ENCODE results near the gene LIPE.

The LIPE gene

GRCh38 chr19:42445948-42446347 is 18.8 kb upstream of the LIPE start:
- H3K4me1 ChIP-seq (ENCODE audit: control insufficient read depth in 5 of 5, insufficient read depth in 5 of 5, low read length in 5 of 5) = peaks cover 0 to 26% (median 19%) of the 10 kb centered on the region in 5 donors
- H3K36me3 ChIP-seq (ENCODE audit: control insufficient read depth in 5 of 5, insufficient read depth in 5 of 5, low read length in 5 of 5) = no peaks in the 10 kb centered on the region
- no peak overlapping the region for H3K27ac ChIP-seq (ENCODE audit: low read depth, low read length)
- H3K9me3 ChIP-seq (ENCODE audit: control insufficient read depth in 5 of 5, low read length in 5 of 5) = no peaks in the 10 kb centered on the region
- H3K9ac ChIP-seq (ENCODE audit: low read length in 5 of 5) = no peak overlapping the region
- no peaks in the 10 kb centered on the region for H3K27me3 ChIP-seq (ENCODE audit: control insufficient read depth in 5 of 5, insufficient read depth in 4 of 5, low read length in 5 of 5)
- no peak overlapping the region for H3K4me3 ChIP-seq (ENCODE audit: low read depth in 1 of 5, low read length in 5 of 5)

DNA sequence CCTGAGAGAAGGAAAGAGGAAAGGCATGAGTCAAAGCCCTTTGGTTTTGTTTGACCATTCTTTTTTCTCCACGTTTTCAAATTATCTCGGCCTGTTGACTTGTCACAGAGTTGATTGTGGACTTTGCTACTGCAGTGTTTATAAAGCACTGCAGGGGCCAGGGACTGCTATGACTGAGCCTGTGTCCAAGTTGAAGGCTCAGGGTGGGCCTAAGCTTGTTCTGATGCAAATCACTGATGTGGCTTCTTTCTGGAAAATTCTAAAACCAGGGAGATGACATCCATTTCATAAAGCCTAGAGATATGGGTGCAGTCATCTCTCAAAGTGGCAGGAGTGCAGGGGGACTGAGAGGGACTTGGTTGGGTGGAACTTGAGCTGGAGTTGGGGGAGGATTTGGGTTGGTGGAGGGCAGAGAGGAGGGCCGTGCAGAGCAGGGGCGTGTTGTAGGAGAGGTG is 16.8 kb upstream of the LIPE start:
- peaks cover 0 to 17% (median 14%) of the 10 kb centered on the region in 5 donors for H3K4me1 ChIP-seq (ENCODE audit: control insufficient read depth in 5 of 5, insufficient read depth in 5 of 5, low read length in 5 of 5)
- H3K9ac ChIP-seq (ENCODE audit: low read length in 5 of 5) = no peak overlapping the region
- H3K4me3 ChIP-seq (ENCODE audit: low read depth in 1 of 5, low read length in 5 of 5) = no peak overlapping the region
- H3K27ac ChIP-seq (ENCODE audit: low read depth, low read length) = no peak overlapping the region
- no peaks in the 10 kb centered on the region for H3K27me3 ChIP-seq (ENCODE audit: control insufficient read depth in 5 of 5, insufficient read depth in 4 of 5, low read length in 5 of 5)
- no peaks in the 10 kb centered on the region for H3K9me3 ChIP-seq (ENCODE audit: control insufficient read depth in 5 of 5, low read length in 5 of 5)
- H3K36me3 ChIP-seq (ENCODE audit: control insufficient read depth in 5 of 5, insufficient read depth in 5 of 5, low read length in 5 of 5) = no peaks in the 10 kb centered on the region

- H3K4me3 ChIP-seq (ENCODE audit: low read depth in 1 of 5, low read length in 5 of 5) = no peak within 1 kb of the TSS
- no peaks in the 10 kb centered on the region for H3K27me3 ChIP-seq (ENCODE audit: control insufficient read depth in 5 of 5, insufficient read depth in 4 of 5, low read length in 5 of 5)
- H3K36me3 ChIP-seq (ENCODE audit: control insufficient read depth in 5 of 5, insufficient read depth in 5 of 5, low read length in 5 of 5) = no peaks in the 10 kb centered on the region
- H3K4me1 ChIP-seq (ENCODE audit: control insufficient read depth in 5 of 5, insufficient read depth in 5 of 5, low read length in 5 of 5) = peaks cover 0 to 24% (median 21%) of the 10 kb centered on the region in 5 donors
- no peaks in the 10 kb centered on the region for H3K9me3 ChIP-seq (ENCODE audit: control insufficient read depth in 5 of 5, low read length in 5 of 5)
- H3K27ac ChIP-seq (ENCODE audit: low read depth, low read length) = no peak within 1 kb of the TSS
- no peak within 1 kb of the TSS for H3K9ac ChIP-seq (ENCODE audit: low read length in 5 of 5)
Observed at GRCh38 chr19:42442833-42443232, 15.6 kb upstream of the LIPE start, which contains the start of gene CXCL17. TSS of gene CXCL17 (minus strand) at chr19:42442946. CDS start at chr19:42442832, 114 bp downstream.

GRCh38 chr19:42441049-42441445 is 13.9 kb upstream of the LIPE start:
- no peaks in the 10 kb centered on the region for H3K36me3 ChIP-seq (ENCODE audit: control insufficient read depth in 5 of 5, insufficient read depth in 5 of 5, low read length in 5 of 5)
- H3K9me3 ChIP-seq (ENCODE audit: control insufficient read depth in 5 of 5, low read length in 5 of 5) = no peaks in the 10 kb centered on the region
- H3K9ac ChIP-seq (ENCODE audit: low read length in 5 of 5) = no peak overlapping the region
- no peak overlapping the region for H3K4me3 ChIP-seq (ENCODE audit: low read depth in 1 of 5, low read length in 5 of 5)
- no peaks in the 10 kb centered on the region for H3K27me3 ChIP-seq (ENCODE audit: control insufficient read depth in 5 of 5, insufficient read depth in 4 of 5, low read length in 5 of 5)
- H3K27ac ChIP-seq (ENCODE audit: low read depth, low read length) = no peak overlapping the region
- H3K4me1 ChIP-seq (ENCODE audit: control insufficient read depth in 5 of 5, insufficient read depth in 5 of 5, low read length in 5 of 5) = peaks cover 0 to 42% (median 37%) of the 10 kb centered on the region in 5 donors

DNA sequence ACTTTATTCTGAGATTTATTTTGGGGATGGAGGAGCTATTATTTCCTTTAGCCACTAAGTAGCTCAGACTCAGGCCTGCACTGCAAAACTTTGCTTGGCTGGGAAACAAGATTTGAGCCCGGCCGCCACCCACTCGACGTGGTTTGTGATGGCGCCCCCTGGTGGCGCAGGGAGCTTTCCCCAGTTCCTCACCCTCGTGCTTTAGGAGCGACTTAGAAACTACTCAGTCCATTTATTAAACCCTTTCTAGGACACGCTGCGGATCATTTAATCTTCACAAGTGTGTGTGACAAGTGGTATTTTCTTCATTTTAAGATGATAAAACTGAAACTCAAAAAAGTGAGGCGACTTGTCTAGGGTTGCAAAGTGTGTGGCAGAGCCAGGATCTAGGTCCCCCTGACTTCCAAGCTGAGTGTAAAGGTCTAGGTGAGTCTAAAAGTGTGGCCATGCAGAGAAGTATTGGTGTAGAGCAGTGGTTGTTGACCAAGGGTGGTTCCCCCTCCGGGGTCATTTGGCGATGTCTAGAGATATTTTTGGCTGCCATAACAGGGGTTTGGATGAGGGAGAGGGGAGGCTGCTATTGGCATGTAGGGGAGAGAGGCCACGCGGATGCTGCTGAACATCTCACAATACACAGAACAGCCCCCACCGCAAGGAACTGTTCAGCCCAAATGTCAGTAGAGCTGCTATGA is 13.3 kb upstream of the LIPE start:
- H3K9me3 ChIP-seq (ENCODE audit: control insufficient read depth in 5 of 5, low read length in 5 of 5) = no peaks in the 10 kb centered on the region
- no peaks in the 10 kb centered on the region for H3K27me3 ChIP-seq (ENCODE audit: control insufficient read depth in 5 of 5, insufficient read depth in 4 of 5, low read length in 5 of 5)
- no peak overlapping the region for H3K27ac ChIP-seq (ENCODE audit: low read depth, low read length)
- H3K4me1 ChIP-seq (ENCODE audit: control insufficient read depth in 5 of 5, insufficient read depth in 5 of 5, low read length in 5 of 5) = peaks cover 0 to 47% (median 42%) of the 10 kb centered on the region in 5 donors
- no peak overlapping the region for H3K9ac ChIP-seq (ENCODE audit: low read length in 5 of 5)
- H3K4me3 ChIP-seq (ENCODE audit: low read depth in 1 of 5, low read length in 5 of 5) = peak overlapping the region in 1 of 5 donors; percentile 11
- H3K36me3 ChIP-seq (ENCODE audit: control insufficient read depth in 5 of 5, insufficient read depth in 5 of 5, low read length in 5 of 5) = no peaks in the 10 kb centered on the region

DNA sequence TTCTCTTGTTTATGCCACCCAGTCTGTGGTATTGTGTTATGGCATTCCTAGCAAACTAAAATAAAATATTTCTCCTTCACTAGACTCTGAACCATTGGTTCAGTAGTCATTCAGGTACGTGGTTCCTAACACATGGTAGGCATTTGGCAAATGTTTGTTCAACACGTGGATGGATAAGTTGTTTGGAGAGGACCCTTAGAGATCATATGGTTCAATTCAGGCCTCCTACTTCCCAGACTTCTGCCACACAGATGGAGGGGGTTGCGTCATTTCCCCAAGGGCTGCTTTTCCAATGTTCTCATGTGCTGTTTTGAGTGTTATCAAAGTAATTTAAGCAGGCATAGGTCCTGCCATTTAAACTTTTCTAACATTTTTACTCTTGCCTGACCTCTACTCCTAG is 8.8 kb upstream of the LIPE start:
- Histone ChIP-seq H3K9me3 (ENCODE audit: control insufficient read depth in 5 of 5, low read length in 5 of 5) (no peaks in the 10 kb centered on the region), H3K4me3 (ENCODE audit: low read depth in 1 of 5, low read length in 5 of 5) (no peak overlapping the region), H3K27ac (ENCODE audit: low read depth, low read length) (peak overlapping the region; percentile 94), H3K27me3 (ENCODE audit: control insufficient read depth in 5 of 5, insufficient read depth in 4 of 5, low read length in 5 of 5) (no peaks in the 10 kb centered on the region), H3K9ac (ENCODE audit: low read length in 5 of 5) (peak overlapping the region in 3 of 5 donors; percentile 11 to 60 (median 52)), H3K4me1 (ENCODE audit: control insufficient read depth in 5 of 5, insufficient read depth in 5 of 5, low read length in 5 of 5) (peaks cover 7 to 83% (median 70%) of the 10 kb centered on the region in 5 donors), H3K36me3 (ENCODE audit: control insufficient read depth in 5 of 5, insufficient read depth in 5 of 5, low read length in 5 of 5) (no peaks in the 10 kb centered on the region)

DNA sequence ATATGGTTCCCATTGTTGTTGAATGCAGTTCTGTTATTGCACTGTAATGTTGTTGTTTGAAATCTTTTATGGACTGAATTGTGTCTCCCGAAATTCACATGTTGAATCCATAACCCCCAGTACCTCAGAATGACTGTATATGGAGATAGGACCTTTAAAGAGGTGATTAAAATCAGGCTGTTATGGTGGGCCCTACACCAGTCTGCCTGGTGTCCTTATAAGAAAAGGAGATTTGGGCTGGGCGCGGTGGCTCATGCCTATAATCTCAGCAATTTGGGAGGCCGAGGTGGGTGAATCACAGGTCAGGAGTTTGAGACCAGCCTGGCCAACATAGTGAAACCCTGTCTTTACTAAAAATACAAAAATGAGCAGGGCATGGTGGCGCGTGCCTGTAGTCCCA is 8.1 kb upstream of the LIPE start:
- H3K9me3 ChIP-seq (ENCODE audit: control insufficient read depth in 5 of 5, low read length in 5 of 5) = no peaks in the 10 kb centered on the region
- peak overlapping the region; percentile 94 for H3K27ac ChIP-seq (ENCODE audit: low read depth, low read length)
- H3K27me3 ChIP-seq (ENCODE audit: control insufficient read depth in 5 of 5, insufficient read depth in 4 of 5, low read length in 5 of 5) = no peaks in the 10 kb centered on the region
- H3K4me3 ChIP-seq (ENCODE audit: low read depth in 1 of 5, low read length in 5 of 5) = peak overlapping the region in 1 of 5 donors; percentile 44
- no peaks in the 10 kb centered on the region for H3K36me3 ChIP-seq (ENCODE audit: control insufficient read depth in 5 of 5, insufficient read depth in 5 of 5, low read length in 5 of 5)
- peaks cover 7 to 77% (median 65%) of the 10 kb centered on the region in 5 donors for H3K4me1 ChIP-seq (ENCODE audit: control insufficient read depth in 5 of 5, insufficient read depth in 5 of 5, low read length in 5 of 5)
- H3K9ac ChIP-seq (ENCODE audit: low read length in 5 of 5) = peak overlapping the region in 2 of 5 donors; percentile 19 to 52

DNA sequence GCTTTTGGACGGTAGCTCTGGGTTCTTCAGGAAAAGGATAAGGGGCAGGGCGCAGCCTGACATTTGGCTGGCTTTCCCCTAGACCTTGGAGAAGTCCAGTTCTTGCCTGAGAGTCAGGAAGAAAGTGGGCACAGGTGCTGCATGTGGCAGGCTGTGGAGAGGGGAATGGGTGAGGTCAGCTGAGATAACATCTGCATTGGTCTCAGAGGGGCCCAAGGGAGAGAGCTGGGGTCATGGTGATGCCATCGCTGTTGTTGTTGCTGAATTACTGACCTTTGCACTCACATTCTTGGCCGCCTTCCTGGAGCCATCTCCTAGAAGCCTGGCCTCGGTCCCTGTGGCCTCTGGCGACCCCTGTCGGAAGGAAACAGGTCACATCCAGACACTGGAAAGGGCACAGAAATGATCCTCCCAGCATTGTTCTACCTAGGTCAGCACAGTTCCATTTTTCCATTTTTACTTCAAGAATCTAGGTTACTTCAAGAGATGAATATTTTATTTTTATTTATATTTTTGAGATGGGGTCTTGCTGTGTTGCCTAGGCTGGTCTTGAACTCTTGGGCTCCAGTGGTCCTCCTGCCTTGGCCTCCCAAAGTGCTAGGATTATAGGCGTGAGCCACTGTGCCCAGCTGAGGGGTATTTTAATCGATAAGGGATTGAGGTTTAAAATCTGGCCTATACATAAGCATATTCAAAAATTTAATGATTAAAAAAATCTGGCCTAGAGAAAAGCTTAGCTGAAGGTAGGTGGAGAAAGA is 6.5 kb upstream of the LIPE start:
- H3K9me3 ChIP-seq (ENCODE audit: control insufficient read depth in 5 of 5, low read length in 5 of 5) = no peaks in the 10 kb centered on the region
- H3K27ac ChIP-seq (ENCODE audit: low read depth, low read length) = peak overlapping the region; percentile 94
- H3K36me3 ChIP-seq (ENCODE audit: control insufficient read depth in 5 of 5, insufficient read depth in 5 of 5, low read length in 5 of 5) = no peaks in the 10 kb centered on the region
- H3K9ac ChIP-seq (ENCODE audit: low read length in 5 of 5) = peak overlapping the region in 4 of 5 donors; percentile 8 to 75 (median 42)
- H3K4me3 ChIP-seq (ENCODE audit: low read depth in 1 of 5, low read length in 5 of 5) = peak overlapping the region in 4 of 5 donors; percentile 14 to 43 (median 20)
- peaks cover 7 to 73% (median 69%) of the 10 kb centered on the region in 5 donors for H3K4me1 ChIP-seq (ENCODE audit: control insufficient read depth in 5 of 5, insufficient read depth in 5 of 5, low read length in 5 of 5)
- H3K27me3 ChIP-seq (ENCODE audit: control insufficient read depth in 5 of 5, insufficient read depth in 4 of 5, low read length in 5 of 5) = no peaks in the 10 kb centered on the region

- H3K27ac ChIP-seq (ENCODE audit: low read depth, low read length) = peak overlapping the region; percentile 94
- peaks cover 7 to 72% (median 68%) of the 10 kb centered on the region in 5 donors for H3K4me1 ChIP-seq (ENCODE audit: control insufficient read depth in 5 of 5, insufficient read depth in 5 of 5, low read length in 5 of 5)
- no peaks in the 10 kb centered on the region for H3K9me3 ChIP-seq (ENCODE audit: control insufficient read depth in 5 of 5, low read length in 5 of 5)
Observed at GRCh38 chr19:42431486-42431885, 4.3 kb upstream of the LIPE start.

DNA sequence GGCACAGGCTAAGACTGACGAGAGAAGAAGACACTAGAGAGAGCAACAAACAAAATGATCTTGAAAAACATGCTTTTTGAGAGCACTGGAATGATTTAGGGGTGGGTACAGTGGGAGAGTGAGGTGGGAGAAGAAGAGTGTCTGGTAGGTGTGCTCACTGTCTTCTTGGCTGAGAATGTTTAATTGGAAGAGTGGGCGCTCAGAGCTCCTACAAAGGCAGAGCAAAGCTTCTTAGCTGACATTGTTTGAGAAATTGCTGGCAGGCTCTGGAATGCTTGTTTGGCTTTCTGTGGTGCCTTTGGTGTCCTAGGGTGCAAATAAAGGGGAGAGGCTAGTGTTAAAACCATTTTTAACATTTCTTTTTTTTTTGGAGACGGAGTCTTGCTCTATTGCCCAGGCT is 1.5 kb upstream of the LIPE start:
- Histone ChIP-seq H3K27ac (ENCODE audit: low read depth, low read length) (peak overlapping the region; percentile 70), H3K4me3 (ENCODE audit: low read depth in 1 of 5, low read length in 5 of 5) (no peak overlapping the region), H3K4me1 (ENCODE audit: control insufficient read depth in 5 of 5, insufficient read depth in 5 of 5, low read length in 5 of 5) (peaks cover 9 to 62% (median 57%) of the 10 kb centered on the region in 5 donors), H3K9ac (ENCODE audit: low read length in 5 of 5) (peak overlapping the region in 1 of 5 donors; percentile 56), H3K36me3 (ENCODE audit: control insufficient read depth in 5 of 5, insufficient read depth in 5 of 5, low read length in 5 of 5) (no peaks in the 10 kb centered on the region), H3K27me3 (ENCODE audit: control insufficient read depth in 5 of 5, insufficient read depth in 4 of 5, low read length in 5 of 5) (peaks cover 0 to 3% (median 0%) of the 10 kb centered on the region in 5 donors), H3K9me3 (ENCODE audit: control insufficient read depth in 5 of 5, low read length in 5 of 5) (no peaks in the 10 kb centered on the region)

More at GRCh38 chr19:42431486-42431885, 4.3 kb upstream of the LIPE start:
- Histone ChIP-seq H3K27me3 (ENCODE audit: control insufficient read depth in 5 of 5, insufficient read depth in 4 of 5, low read length in 5 of 5) (no peaks in the 10 kb centered on the region), H3K4me3 (ENCODE audit: low read depth in 1 of 5, low read length in 5 of 5) (no peak overlapping the region), H3K36me3 (ENCODE audit: control insufficient read depth in 5 of 5, insufficient read depth in 5 of 5, low read length in 5 of 5) (no peaks in the 10 kb centered on the region), H3K9ac (ENCODE audit: low read length in 5 of 5) (no peak overlapping the region)

Data from subcutaneous abdominal adipose tissue (tissue), 5 donors.